Testis (tissue), 3 donors: ENCODE data around the gene SLC49A3. TPM values are rescaled to one million over a fixed set of nuclear protein-coding genes. Genes with fewer than 3 reads are reported as not detected.

ENCODE experiments used
- DNase-seq: peaks from one replicate; pipeline ENCODE4 v3.0.0-alpha.2; 2019
- H3K27ac ChIP-seq, 2 donors: fragments of 200-600 bp; sonication (generic); one replicate each; pipeline ENCODE4 v1.5.1; 2019
- H3K27me3 ChIP-seq: fragments of 200-600 bp; sonication (generic); one replicate; pipeline ENCODE4 v1.5.1; 2019
- H3K36me3 ChIP-seq: fragments of 200-600 bp; sonication (generic); one replicate; pipeline ENCODE4 v1.5.1; 2017; ENCODE audit warnings: low read depth; ENCODE audit errors: missing control alignments
- H3K4me1 ChIP-seq: fragments of 200-600 bp; sonication (generic); one replicate; pipeline ENCODE4 v1.5.1; 2019
- H3K4me3 ChIP-seq, 2 donors: fragments of 200-600 bp; sonication (generic); one replicate each; pipeline ENCODE4 v1.5.1; 2017 to 2019
- H3K9me3 ChIP-seq: fragments of 200-600 bp; sonication (generic); one replicate; pipeline ENCODE4 v1.5.1; 2017
- POLR2A ChIP-seq: fragments of 450-650 bp; IDR thresholded peaks from one replicate; pipeline ENCODE4 v1.6.1; 2017; ENCODE audit warnings: antibody characterized with exemption, mild to moderate bottlenecking, moderate library complexity
- WGBS, 2 donors: methylation state at CpG; one replicate each; pipeline ENCODE4 v1.1.5; 2018; 5-methylcytosine and 5-hydroxymethylcytosine counted together
- intact Hi-C: fragments of 100-400 bp; cut with DNase I; formaldehyde crosslinking; loops from one replicate; pipeline ENCODE4 v1.15.1; 2023; ENCODE audit warnings: low total_unique reads
- polyA plus RNA-seq: library from polyadenylated mRNA; stranded (reverse); fragments of 350-450 nt; fragmentation: Illumina TruSeq; extraction: RNeasy Lipid Tissue Mini Kit (QIAGEN cat#74804); gene quantifications from one replicate; pipeline ENCODE4 v1.2.3, GENCODE V29; 2014; ENCODE audit warnings: low read depth, low replicate concordance; ENCODE audit not compliant: insufficient read depth
- total RNA-seq, 2 donors: library from RNA; depleted of rRNA; stranded (reverse); fragments of >200 nt; gene quantifications; one replicate each; pipeline ENCODE4 v1.2.3, GENCODE V29; 2016
- TF ChIP-seq, protein P1 (sequence below), 3 experiments: fragments of 450-650 bp in 2 of 3; fragments of 200-600 bp in 1 of 3; sonication (generic) in 1 of 3; IDR thresholded peaks; one replicate each; pipeline ENCODE4 v1.5.1; 2016 to 2019; ENCODE audit warnings: antibody characterized with exemption in 3 of 3, mild to moderate bottlenecking in 2 of 3, moderate library complexity in 1 of 3

Gene SLC49A3
- total and polyA plus RNA-seq, 3 donors from 2014 or later: 7.3 to 23.5 (median 10.1) TPM

GRCh38 chr4:710916-711315, 22.0 kb upstream of the SLC49A3 start:
- Histone ChIP-seq H3K36me3 (no peaks in the 10 kb centered on the region), H3K4me3 (no peak overlapping the region), H3K27me3 (no peaks in the 10 kb centered on the region), H3K4me1 (peaks cover 20% of the 10 kb centered on the region), H3K27ac (no peak overlapping the region), H3K9me3 (no peaks in the 10 kb centered on the region)
- TF ChIP-seq, protein P1, sequence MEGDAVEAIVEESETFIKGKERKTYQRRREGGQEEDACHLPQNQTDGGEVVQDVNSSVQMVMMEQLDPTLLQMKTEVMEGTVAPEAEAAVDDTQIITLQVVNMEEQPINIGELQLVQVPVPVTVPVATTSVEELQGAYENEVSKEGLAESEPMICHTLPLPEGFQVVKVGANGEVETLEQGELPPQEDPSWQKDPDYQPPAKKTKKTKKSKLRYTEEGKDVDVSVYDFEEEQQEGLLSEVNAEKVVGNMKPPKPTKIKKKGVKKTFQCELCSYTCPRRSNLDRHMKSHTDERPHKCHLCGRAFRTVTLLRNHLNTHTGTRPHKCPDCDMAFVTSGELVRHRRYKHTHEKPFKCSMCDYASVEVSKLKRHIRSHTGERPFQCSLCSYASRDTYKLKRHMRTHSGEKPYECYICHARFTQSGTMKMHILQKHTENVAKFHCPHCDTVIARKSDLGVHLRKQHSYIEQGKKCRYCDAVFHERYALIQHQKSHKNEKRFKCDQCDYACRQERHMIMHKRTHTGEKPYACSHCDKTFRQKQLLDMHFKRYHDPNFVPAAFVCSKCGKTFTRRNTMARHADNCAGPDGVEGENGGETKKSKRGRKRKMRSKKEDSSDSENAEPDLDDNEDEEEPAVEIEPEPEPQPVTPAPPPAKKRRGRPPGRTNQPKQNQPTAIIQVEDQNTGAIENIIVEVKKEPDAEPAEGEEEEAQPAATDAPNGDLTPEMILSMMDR (IDR thresholded peaks at IDR 0.05): no peak
- TF ChIP-seq POLR2A: no peak
- intact Hi-C loops: no loop called here
- no peak for DNase-seq
- WGBS, 2 donors: 78 to 87% methylated on average over 12 to 13 of the region's 13 CpGs

- H3K27me3 ChIP-seq: no peaks in the 10 kb centered on the region
- no peaks in the 10 kb centered on the region for H3K9me3 ChIP-seq
- TF ChIP-seq, protein P1 (IDR thresholded peaks at IDR 0.05): no peak
- no peak for TF ChIP-seq POLR2A
- DNase-seq: no peak
- H3K27ac ChIP-seq: no peak overlapping the region
- H3K36me3 ChIP-seq: no peaks in the 10 kb centered on the region
- WGBS, 2 donors: 83 to 90% methylated on average over 9 of the region's 9 CpGs
- H3K4me1 ChIP-seq: peaks cover 20% of the 10 kb centered on the region
- no peak overlapping the region for H3K4me3 ChIP-seq
- intact Hi-C loops: no loop called here
Measured at GRCh38 chr4:710116-710515, 21.2 kb upstream of the SLC49A3 start.

DNA sequence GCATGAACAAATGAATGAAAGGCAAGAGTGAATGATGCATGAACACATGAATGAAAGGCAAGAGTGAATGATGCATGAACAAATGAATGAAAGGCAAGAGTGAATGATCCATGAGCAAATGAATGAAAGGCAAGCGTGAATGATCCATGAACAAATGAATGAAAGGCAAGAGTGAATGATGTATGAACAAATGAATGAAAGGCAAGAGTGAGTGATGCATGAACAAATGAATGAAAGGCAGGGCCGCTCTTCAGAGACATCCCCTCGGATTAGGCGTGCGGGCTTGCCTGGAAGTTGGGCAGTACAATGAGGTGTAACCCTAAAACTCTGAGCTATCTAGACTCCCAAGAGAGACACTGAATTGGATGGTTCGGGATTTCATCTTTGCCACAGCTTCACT, 20.4 kb upstream of the SLC49A3 start:
- no peak for TF ChIP-seq POLR2A
- TF ChIP-seq, protein P1 (IDR thresholded peaks at IDR 0.05): no peak
- intact Hi-C loops: no loop called here
- Histone ChIP-seq H3K27me3 (no peaks in the 10 kb centered on the region), H3K36me3 (no peaks in the 10 kb centered on the region), H3K4me1 (peaks cover 20% of the 10 kb centered on the region), H3K9me3 (no peaks in the 10 kb centered on the region), H3K27ac (no peak overlapping the region), H3K4me3 (no peak overlapping the region)
- no peak for DNase-seq
- WGBS, 2 donors: 94 to 95% methylated on average over 6 of the region's 6 CpGs

DNA sequence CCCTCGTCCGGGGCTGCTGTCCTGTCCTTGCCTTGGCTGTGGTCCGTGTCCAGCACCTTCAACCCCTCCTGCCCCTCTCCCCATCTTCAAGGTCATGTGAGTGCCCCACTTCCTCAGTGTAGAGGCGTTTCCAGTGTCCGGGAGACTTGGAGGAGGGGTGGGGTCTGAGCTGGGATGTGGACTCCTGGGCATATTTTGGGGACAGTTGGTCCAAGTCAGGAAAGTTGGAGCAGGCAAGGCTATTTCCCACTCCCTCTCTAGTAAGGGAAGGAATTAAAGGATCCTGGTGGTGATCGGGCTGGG, 19.6 kb upstream of the SLC49A3 start:
- H3K9me3 ChIP-seq: no peaks in the 10 kb centered on the region
- peaks cover 20% of the 10 kb centered on the region for H3K4me1 ChIP-seq
- no peak for TF ChIP-seq POLR2A
- TF ChIP-seq, protein P1 (IDR thresholded peaks at IDR 0.05): no peak

DNA sequence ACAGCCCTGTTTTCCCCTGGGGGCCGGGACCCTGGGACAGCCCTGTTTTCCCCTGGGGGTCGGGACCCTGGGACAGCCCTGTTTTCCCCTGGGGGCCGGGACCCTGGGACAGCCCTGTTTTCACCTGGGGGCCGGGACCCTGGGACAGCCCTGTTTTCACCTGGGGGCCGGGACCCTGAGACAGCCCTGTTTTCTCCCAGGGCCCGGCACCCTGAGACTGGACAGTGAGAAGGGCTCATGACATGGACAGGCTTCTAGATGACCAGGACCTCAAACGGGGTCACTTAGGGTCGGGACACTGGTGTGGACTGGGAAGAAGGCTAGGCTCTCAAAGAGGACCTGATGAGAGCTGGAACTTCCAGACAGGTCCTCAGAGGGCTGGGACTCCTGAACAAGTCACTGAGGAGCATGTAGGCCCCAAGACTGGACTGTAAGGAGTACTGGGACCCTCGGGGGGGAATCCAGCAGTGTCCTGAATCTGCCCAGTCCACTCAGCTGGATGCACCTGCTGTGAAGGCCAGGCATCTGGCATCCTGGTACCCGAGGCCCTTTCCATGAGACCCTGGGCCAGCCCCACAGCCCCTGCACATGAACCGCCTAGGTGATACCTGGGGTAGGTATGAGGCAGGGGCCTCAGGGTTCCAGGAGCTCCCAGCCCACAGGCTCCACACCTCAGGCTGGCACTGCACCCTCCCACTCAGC, 19.1 kb upstream of the SLC49A3 start:
- no peaks in the 10 kb centered on the region for H3K36me3 ChIP-seq
- no peak overlapping the region for H3K4me3 ChIP-seq
- no peaks in the 10 kb centered on the region for H3K9me3 ChIP-seq
- no peak for DNase-seq
- H3K27ac ChIP-seq: no peak overlapping the region
- intact Hi-C loops: no loop called here
- TF ChIP-seq, protein P1 (IDR thresholded peaks at IDR 0.05): no peak
- TF ChIP-seq POLR2A: no peak
- WGBS, 2 donors: 80 to 100% methylated on average over 3 to 11 of the region's 11 CpGs
- H3K4me1 ChIP-seq: peaks cover 20% of the 10 kb centered on the region
- H3K27me3 ChIP-seq: no peaks in the 10 kb centered on the region

More for the DNA sequence above, 19.6 kb upstream of the SLC49A3 start:
- Histone ChIP-seq H3K27me3 (no peaks in the 10 kb centered on the region), H3K27ac (no peak overlapping the region), H3K4me3 (no peak overlapping the region), H3K36me3 (no peaks in the 10 kb centered on the region)
- DNase-seq: no peak
- intact Hi-C loops: no loop called here
- WGBS, 2 donors: 42 to 47% methylated on average over 6 of the region's 6 CpGs
